Osteocyte (in vitro differentiated cells): ENCODE results near the gene FBXO10. TPM values are rescaled to one million over a fixed set of nuclear protein-coding genes. Genes with fewer than 3 reads are reported as not detected.

ENCODE experiments used
- DNase-seq: peaks from one replicate; pipeline ENCODE4 v3.0.0; 2021; ENCODE audit warnings: mixed read lengths; ENCODE audit not compliant: unreplicated experiment; ENCODE audit errors: extremely low spot score
- H3K27ac Mint-ChIP-seq: one replicate; pipeline ENCODE4 v1.8.0; 2021; ENCODE audit warnings: mild to moderate bottlenecking, mixed read lengths; ENCODE audit not compliant: unreplicated experiment
- H3K27me3 Mint-ChIP-seq: one replicate; pipeline ENCODE4 v1.8.0; 2021; ENCODE audit warnings: mixed read lengths; ENCODE audit not compliant: unreplicated experiment
- H3K36me3 Mint-ChIP-seq: one replicate; pipeline ENCODE4 v1.8.0; 2021; ENCODE audit warnings: mixed read lengths; ENCODE audit not compliant: unreplicated experiment
- H3K4me1 Mint-ChIP-seq: one replicate; pipeline ENCODE4 v1.8.0; 2021; ENCODE audit warnings: mixed read lengths; ENCODE audit not compliant: unreplicated experiment
- H3K4me3 Mint-ChIP-seq: one replicate; pipeline ENCODE4 v1.8.0; 2021; ENCODE audit warnings: mild to moderate bottlenecking, moderate library complexity, mixed read lengths; ENCODE audit not compliant: unreplicated experiment
- H3K9me3 Mint-ChIP-seq: one replicate; pipeline ENCODE4 v1.8.0; 2021; ENCODE audit warnings: mixed read lengths; ENCODE audit not compliant: unreplicated experiment
- total RNA-seq: library from RNA; stranded (reverse); gene quantifications from 2 replicates; pipeline ENCODE4 v1.2.1, GENCODE V29; 2021
- TF ChIP-seq, protein P1 (sequence below): fragments of 200-600 bp; sonication (generic); IDR thresholded peaks from 2 replicates; pipeline ENCODE4 v1.5.0; 2021; ENCODE audit warnings: antibody characterized with exemption, mild to moderate bottlenecking, moderate library complexity

The FBXO10 gene
- total RNA-seq, 1 donor from 2014 or later: 21.0 TPM

DNA sequence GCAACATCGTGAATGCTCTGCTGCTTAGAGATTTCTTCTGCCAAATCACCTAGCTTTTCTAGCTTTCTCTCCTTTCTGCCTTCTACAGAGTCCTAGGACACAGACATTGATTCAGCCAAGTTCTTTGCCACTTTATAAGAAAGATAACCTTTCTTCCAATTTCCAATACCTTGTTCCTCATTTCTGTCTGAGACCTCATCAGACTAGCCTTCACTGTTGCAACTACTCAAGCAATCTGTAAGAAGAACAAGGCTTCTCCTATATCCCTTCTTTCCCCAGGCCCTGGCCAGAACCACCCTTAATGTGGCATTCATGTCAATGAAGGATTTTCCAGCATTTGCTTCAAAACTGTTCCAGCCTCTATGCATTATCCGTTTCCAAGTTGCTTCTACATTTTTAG, 24.3 kb downstream of the FBXO10 start:
- H3K36me3 Mint-ChIP-seq: peaks cover 4% of the 10 kb centered on the region
- H3K9me3 Mint-ChIP-seq: no peaks in the 10 kb centered on the region
- H3K4me1 Mint-ChIP-seq: peaks cover 2% of the 10 kb centered on the region
- no peaks in the 10 kb centered on the region for H3K27me3 Mint-ChIP-seq
- TF ChIP-seq, protein P1, sequence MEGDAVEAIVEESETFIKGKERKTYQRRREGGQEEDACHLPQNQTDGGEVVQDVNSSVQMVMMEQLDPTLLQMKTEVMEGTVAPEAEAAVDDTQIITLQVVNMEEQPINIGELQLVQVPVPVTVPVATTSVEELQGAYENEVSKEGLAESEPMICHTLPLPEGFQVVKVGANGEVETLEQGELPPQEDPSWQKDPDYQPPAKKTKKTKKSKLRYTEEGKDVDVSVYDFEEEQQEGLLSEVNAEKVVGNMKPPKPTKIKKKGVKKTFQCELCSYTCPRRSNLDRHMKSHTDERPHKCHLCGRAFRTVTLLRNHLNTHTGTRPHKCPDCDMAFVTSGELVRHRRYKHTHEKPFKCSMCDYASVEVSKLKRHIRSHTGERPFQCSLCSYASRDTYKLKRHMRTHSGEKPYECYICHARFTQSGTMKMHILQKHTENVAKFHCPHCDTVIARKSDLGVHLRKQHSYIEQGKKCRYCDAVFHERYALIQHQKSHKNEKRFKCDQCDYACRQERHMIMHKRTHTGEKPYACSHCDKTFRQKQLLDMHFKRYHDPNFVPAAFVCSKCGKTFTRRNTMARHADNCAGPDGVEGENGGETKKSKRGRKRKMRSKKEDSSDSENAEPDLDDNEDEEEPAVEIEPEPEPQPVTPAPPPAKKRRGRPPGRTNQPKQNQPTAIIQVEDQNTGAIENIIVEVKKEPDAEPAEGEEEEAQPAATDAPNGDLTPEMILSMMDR: no peak
- H3K4me3 Mint-ChIP-seq: no peak overlapping the region
- no peak for DNase-seq
- no peak overlapping the region for H3K27ac Mint-ChIP-seq

GRCh38 chr9:37551468-37551867, 24.7 kb downstream of the FBXO10 start:
- no peak overlapping the region for H3K4me3 Mint-ChIP-seq
- no peak overlapping the region for H3K27ac Mint-ChIP-seq
- H3K9me3 Mint-ChIP-seq: no peaks in the 10 kb centered on the region
- peaks cover 2% of the 10 kb centered on the region for H3K36me3 Mint-ChIP-seq
- H3K27me3 Mint-ChIP-seq: no peaks in the 10 kb centered on the region
- peaks cover 2% of the 10 kb centered on the region for H3K4me1 Mint-ChIP-seq
- TF ChIP-seq, protein P1: no peak
- DNase-seq: no peak

DNA sequence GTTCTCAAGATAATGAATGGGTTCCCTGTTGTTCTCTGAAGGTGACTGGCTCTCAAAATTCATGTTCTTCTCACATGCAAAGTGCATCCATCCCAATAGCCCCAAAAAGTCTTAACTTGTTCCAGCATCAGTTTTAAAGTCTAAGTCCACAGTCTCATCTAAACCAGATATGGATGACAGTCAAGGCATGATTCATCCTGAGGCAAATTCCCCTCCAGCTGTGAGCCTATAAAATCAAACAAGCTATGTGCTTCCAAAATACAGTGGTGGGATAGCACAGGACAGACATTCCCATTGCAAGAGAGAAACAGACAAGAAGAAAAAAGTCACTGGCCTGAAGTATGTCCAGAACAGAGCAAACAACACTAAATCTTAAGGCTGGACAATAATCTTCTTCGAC, 25.4 kb downstream of the FBXO10 start:
- H3K27ac Mint-ChIP-seq: no peak overlapping the region
- peaks cover 3% of the 10 kb centered on the region for H3K36me3 Mint-ChIP-seq
- peaks cover 2% of the 10 kb centered on the region for H3K4me1 Mint-ChIP-seq

GRCh38 chr9:37549527-37549926, 26.7 kb downstream of the FBXO10 start:
- Mint-ChIP-seq H3K4me1 (peaks cover 2% of the 10 kb centered on the region), H3K4me3 (no peak overlapping the region), H3K27me3 (no peaks in the 10 kb centered on the region), H3K36me3 (peaks cover 4% of the 10 kb centered on the region), H3K9me3 (no peaks in the 10 kb centered on the region), H3K27ac (no peak overlapping the region)
- TF ChIP-seq, protein P1: no peak
- no peak for DNase-seq

More for the DNA sequence above, 25.4 kb downstream of the FBXO10 start:
- Mint-ChIP-seq H3K27me3 (no peaks in the 10 kb centered on the region), H3K4me3 (no peak overlapping the region), H3K9me3 (no peaks in the 10 kb centered on the region)
- no peak for DNase-seq
- TF ChIP-seq, protein P1: no peak

DNA sequence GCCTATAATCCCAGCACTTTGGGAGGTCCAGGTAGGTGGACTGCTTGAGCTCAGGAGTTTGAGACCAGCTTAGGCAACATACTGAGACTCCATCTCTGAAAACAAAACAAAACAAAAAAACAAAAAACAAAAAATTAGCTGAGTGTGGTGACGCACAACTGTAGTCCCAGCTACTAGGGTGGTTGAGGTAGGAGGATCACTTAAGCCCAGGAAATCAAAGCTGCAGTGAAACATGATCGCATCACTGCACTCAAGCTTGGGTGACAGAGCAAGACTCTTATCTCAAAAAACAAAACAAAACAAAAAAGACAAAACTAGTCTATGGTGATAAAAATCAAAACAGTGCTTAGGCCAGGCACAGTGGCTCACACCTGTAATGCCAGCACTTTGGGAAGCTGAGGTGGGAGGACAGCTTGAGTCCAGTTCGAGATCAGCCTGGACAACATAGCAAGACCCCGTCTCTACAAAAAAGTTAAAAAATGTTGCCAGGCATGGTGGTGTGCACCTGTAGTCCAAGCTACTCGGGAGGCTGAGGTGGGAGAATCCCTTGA, 28.8 kb downstream of the FBXO10 start:
- peaks cover 4% of the 10 kb centered on the region for H3K36me3 Mint-ChIP-seq
- DNase-seq: no peak
- TF ChIP-seq, protein P1: no peak
- no peaks in the 10 kb centered on the region for H3K9me3 Mint-ChIP-seq
- H3K27me3 Mint-ChIP-seq: no peaks in the 10 kb centered on the region
- H3K27ac Mint-ChIP-seq: no peak overlapping the region
- H3K4me1 Mint-ChIP-seq: peaks cover 2% of the 10 kb centered on the region
- no peak overlapping the region for H3K4me3 Mint-ChIP-seq
